HL-60 (cell line): ENCODE data around the gene CD200R1L.

Experiments
- CTCF ChIP-seq: IDR thresholded peaks from one replicate; pipeline ENCODE4 v1.5.1; 2011; ENCODE audit warnings: low read length, control low read depth, inconsistent platforms; ENCODE audit not compliant: insufficient read depth
- GABPA ChIP-seq: IDR thresholded peaks from 2 replicates; pipeline ENCODE4 v1.6.1; 2012; ENCODE audit warnings: low read depth
- POLR2AphosphoS5 ChIP-seq: IDR thresholded peaks from 2 replicates; pipeline ENCODE4 v1.6.1; 2012; ENCODE audit warnings: low read depth

- no peak for TF ChIP-seq POLR2AphosphoS5
- no peak for TF ChIP-seq CTCF
- no peak for TF ChIP-seq GABPA
Observed at GRCh38 chr3:112775011-112775742, 71.5 kb downstream of the CD200R1L start.
